ENCODE data around the gene SYT1. TPM values are rescaled to one million over a fixed set of nuclear protein-coding genes. Genes with fewer than 3 reads are reported as not detected.

SYT1 gene
- total and polyA plus RNA-seq, 2 of the 4 experiments (the other 2 are of a cell fraction): 2.8 to 3.0 TPM

GRCh38 chr12:79337662-79338290 lies 473.2 kb downstream of the SYT1 start:
- dilution Hi-C loops (cut with HindIII; ENCODE audit: low sequenced_read_pairs, unreplicated experiment) (no loop called here), intact Hi-C loops (cut with micrococcal nuclease) (no loop called here), in situ Hi-C loops (cut with MboI; ENCODE audit: low sequenced_read_pairs) (no loop called here)
- Histone ChIP-seq H3K9ac (ENCODE audit: low read depth, low read length) (no peak overlapping the region), H3K4me2 (ENCODE audit: low read depth, low read length) (no peak overlapping the region), H3K4me1 (ENCODE audit: control insufficient read depth, insufficient read depth, low read length) (no peaks in the 10 kb centered on the region), H3K4ac (ENCODE audit: low read depth, low read length) (no peak overlapping the region), H3K14ac (replicated peaks; ENCODE audit: low read depth, low read length) (no peak overlapping the region), H3K9me3 (ENCODE audit: control insufficient read depth, insufficient read depth, low read length) (no peaks in the 10 kb centered on the region), H2AK9ac (replicated peaks; ENCODE audit: low read depth, low read length, poor library complexity) (no peak overlapping the region), H4K20me1 (ENCODE audit: insufficient read depth, low read length) (no peaks in the 10 kb centered on the region), H3K56ac (ENCODE audit: extremely low read depth, insufficient read depth, low read length) (no peak overlapping the region), H4K91ac (ENCODE audit: insufficient read depth, low read depth, low read length) (no peak overlapping the region), H3K18ac (ENCODE audit: low read depth, low read length) (no peak overlapping the region), H2BK120ac (ENCODE audit: low read depth, low read length) (no peak overlapping the region), H3K9me1 (ENCODE audit: insufficient read depth, low read length) (no peaks in the 10 kb centered on the region), H3K27ac (ENCODE audit: insufficient read depth, low read length) (no peak overlapping the region), H2AK5ac (ENCODE audit: low read depth, low read length) (no peak overlapping the region), H3K79me1 (ENCODE audit: low read depth in 1 of 2, low read length in 2 of 2) (no peaks in the 10 kb centered on the region), H4K8ac (ENCODE audit: low read depth in 2 of 2, low read length in 2 of 2) (no peak overlapping the region), H4K5ac (ENCODE audit: low read depth, low read length) (no peak overlapping the region), H3K27me3 (ENCODE audit: control insufficient read depth, insufficient read depth, low read length) (no peaks in the 10 kb centered on the region), H2BK5ac (ENCODE audit: low read depth, low read length, poor library complexity, severe bottlenecking) (no peak overlapping the region), H2BK20ac (ENCODE audit: low read depth, low read length) (no peak overlapping the region), H2AFZ (replicated peaks; ENCODE audit: low read length, poor library complexity) (no peak overlapping the region), H3K36me3 (ENCODE audit: control insufficient read depth, insufficient read depth, low read length) (no peaks in the 10 kb centered on the region), H2BK15ac (ENCODE audit: low read depth, low read length) (no peak overlapping the region), H3K4me3 (ENCODE audit: insufficient read depth, low read depth, low read length) (no peak overlapping the region), H3K23ac (ENCODE audit: low read depth, low read length) (no peak overlapping the region)
- BruUV-seq (replicated peaks): no TSS peak
- ChIA-PET CTCF (no interaction called here), POLR2A (ENCODE audit: unreplicated experiment) (no interaction called here)
- no peak for ATAC-seq (ENCODE audit: low read depth)
- 89% methylated on average over 2 of the region's 5 CpGs; no CpG with 5 or more reads in 1 of the 2 experiments for WGBS, 2 experiments (ENCODE audit: extremely low coverage in 2 of 2, insufficient read length in 1 of 2)
- TF ChIP-seq BHLHE40 (IDR thresholded peaks at IDR 0.05; ENCODE audit: low read depth, low read length) (no peak), MAFK (IDR thresholded peaks at IDR 0.05; ENCODE audit: low read depth, low read length) (no peak), SMC3 (IDR thresholded peaks at IDR 0.05; ENCODE audit: low read depth, low read length) (no peak)
- DNase-seq: no peak
